HEK293 (cell line): ENCODE data around the gene OR2S2.

Experiments used
- CTCF ChIA-PET: fragments of 350-600 bp; formaldehyde crosslinking; extraction: SDS; loops from one replicate; lab custom pipeline; 2021; ENCODE audit warnings: antibody characterized with exemption; lab: Yijun Ruan, JAX
- POLR2A ChIA-PET: fragments of 300-600 bp; formaldehyde crosslinking; extraction: SDS; loops from one replicate; lab custom pipeline; 2020; ENCODE audit warnings: antibody characterized with exemption, inconsistent platforms; lab: Yijun Ruan, JAX
- H3K27ac ChIP-seq: fragments of 200-500 bp; sonication (Bioruptor generic); 2 replicates; pipeline ENCODE4 v1.5.1; 2014; ENCODE audit warnings: low read depth, low read length, control low read depth, inconsistent platforms; ENCODE audit errors: extremely low read depth
- H3K36me3 ChIP-seq, 2 experiments: fragments of 200-500 bp in 1 of 2; sonication (Bioruptor generic) in 1 of 2; 1 replicate in 1 of 2; 2 replicates in 1 of 2; pipeline ENCODE4 v1.5.1; 2014 to 2017; ENCODE audit warnings: inconsistent platforms in 2 of 2, low read length in 2 of 2; ENCODE audit not compliant: control insufficient read depth in 2 of 2, insufficient read depth in 1 of 2
- H3K4me1 ChIP-seq: fragments of 200-500 bp; sonication (Bioruptor generic); 2 replicates; pipeline ENCODE4 v1.5.1; 2014; ENCODE audit warnings: mild to moderate bottlenecking, low read length, inconsistent platforms; ENCODE audit not compliant: control insufficient read depth, insufficient read depth
- H3K4me3 ChIP-seq: 2 replicates; pipeline ENCODE4 v1.5.1; 2011; ENCODE audit warnings: low read depth, mild to moderate bottlenecking, control low read depth, low read length, moderate library complexity
- H3K9me3 ChIP-seq: fragments of 200-500 bp; sonication (Bioruptor generic); 2 replicates; pipeline ENCODE4 v1.5.1; 2014; ENCODE audit warnings: low read depth, low read length, inconsistent platforms; ENCODE audit not compliant: control insufficient read depth, insufficient read depth
- GLI2 ChIP-seq: fragments of 450-650 bp; formaldehyde crosslinking; IDR thresholded peaks from 2 replicates; pipeline ENCODE4; 2017; ENCODE audit warnings: missing biosample characterization, missing genetic modification characterization, low read depth, borderline replicate concordance
- HOXC10 ChIP-seq: sonication (generic); formaldehyde crosslinking; IDR thresholded peaks from 2 replicates; pipeline ENCODE4 v1.8.1; 2023; ENCODE audit warnings: mild to moderate bottlenecking, missing genetic modification reagents
- MYNN ChIP-seq: fragments of 450-650 bp; formaldehyde crosslinking; IDR thresholded peaks from 2 replicates; pipeline ENCODE4 v1.5.1; 2016; ENCODE audit warnings: missing biosample characterization, missing genetic modification characterization, borderline replicate concordance
- OSR2 ChIP-seq: fragments of 450-650 bp; formaldehyde crosslinking; IDR thresholded peaks from 2 replicates; pipeline ENCODE4 v1.5.1; 2016; ENCODE audit warnings: missing biosample characterization, missing genetic modification characterization
- ZBTB17 ChIP-seq: fragments of 450-650 bp; formaldehyde crosslinking; IDR thresholded peaks from 2 replicates; pipeline ENCODE4 v1.5.1; 2016; ENCODE audit warnings: missing biosample characterization, missing genetic modification characterization
- ZNF266 ChIP-seq: fragments of 450-650 bp; formaldehyde crosslinking; IDR thresholded peaks from 2 replicates; pipeline ENCODE4 v1.5.1; 2016; ENCODE audit warnings: missing biosample characterization, missing genetic modification characterization, low read depth
- ZNF335 ChIP-seq: fragments of 450-650 bp; formaldehyde crosslinking; conservative IDR thresholded peaks from 2 replicates; pipeline ENCODE4 v1.5.1; 2016; ENCODE audit warnings: missing biosample characterization, missing genetic modification characterization
- ZNF600 ChIP-seq: fragments of 450-650 bp; formaldehyde crosslinking; IDR thresholded peaks from 2 replicates; pipeline ENCODE4 v1.5.1; 2016; ENCODE audit warnings: missing biosample characterization, missing genetic modification characterization
- ZNF610 ChIP-seq: fragments of 450-650 bp; formaldehyde crosslinking; IDR thresholded peaks from 2 replicates; pipeline ENCODE4 v1.5.1; 2016; ENCODE audit warnings: missing biosample characterization, missing genetic modification characterization, borderline replicate concordance
- ZNF621 ChIP-seq: fragments of 450-650 bp; formaldehyde crosslinking; IDR thresholded peaks from 2 replicates; pipeline ENCODE4 v1.5.1; 2017; ENCODE audit warnings: missing biosample characterization, missing genetic modification characterization
- ZNF747 ChIP-seq: fragments of 450-650 bp; formaldehyde crosslinking; IDR thresholded peaks from 2 replicates; pipeline ENCODE4 v1.5.1; 2016; ENCODE audit warnings: missing biosample characterization, missing genetic modification characterization
- ZNF837 ChIP-seq: fragments of 450-650 bp; formaldehyde crosslinking; IDR thresholded peaks from 2 replicates; pipeline ENCODE4 v1.5.1; 2016; ENCODE audit warnings: missing biosample characterization, missing genetic modification characterization
- TF ChIP-seq, protein P1 (sequence below): fragments of 450-650 bp; formaldehyde crosslinking; IDR thresholded peaks from 2 replicates; pipeline ENCODE4 v1.5.1; 2017; ENCODE audit warnings: missing biosample characterization, missing genetic modification characterization
- TF ChIP-seq, protein P2 (sequence below): fragments of 450-650 bp; formaldehyde crosslinking; IDR thresholded peaks from 2 replicates; pipeline ENCODE4 v1.5.1; 2016; ENCODE audit warnings: missing biosample characterization, missing genetic modification characterization
- TF ChIP-seq, protein P3 (sequence below): fragments of 450-650 bp; formaldehyde crosslinking; IDR thresholded peaks from 2 replicates; pipeline ENCODE4 v1.5.1; 2017; ENCODE audit warnings: missing biosample characterization, missing genetic modification characterization
- TF ChIP-seq, protein P4 (sequence below): fragments of 450-650 bp; formaldehyde crosslinking; IDR thresholded peaks from 2 replicates; pipeline ENCODE4; 2016; ENCODE audit warnings: missing biosample characterization, missing genetic modification characterization

OR2S2 gene

DNA sequence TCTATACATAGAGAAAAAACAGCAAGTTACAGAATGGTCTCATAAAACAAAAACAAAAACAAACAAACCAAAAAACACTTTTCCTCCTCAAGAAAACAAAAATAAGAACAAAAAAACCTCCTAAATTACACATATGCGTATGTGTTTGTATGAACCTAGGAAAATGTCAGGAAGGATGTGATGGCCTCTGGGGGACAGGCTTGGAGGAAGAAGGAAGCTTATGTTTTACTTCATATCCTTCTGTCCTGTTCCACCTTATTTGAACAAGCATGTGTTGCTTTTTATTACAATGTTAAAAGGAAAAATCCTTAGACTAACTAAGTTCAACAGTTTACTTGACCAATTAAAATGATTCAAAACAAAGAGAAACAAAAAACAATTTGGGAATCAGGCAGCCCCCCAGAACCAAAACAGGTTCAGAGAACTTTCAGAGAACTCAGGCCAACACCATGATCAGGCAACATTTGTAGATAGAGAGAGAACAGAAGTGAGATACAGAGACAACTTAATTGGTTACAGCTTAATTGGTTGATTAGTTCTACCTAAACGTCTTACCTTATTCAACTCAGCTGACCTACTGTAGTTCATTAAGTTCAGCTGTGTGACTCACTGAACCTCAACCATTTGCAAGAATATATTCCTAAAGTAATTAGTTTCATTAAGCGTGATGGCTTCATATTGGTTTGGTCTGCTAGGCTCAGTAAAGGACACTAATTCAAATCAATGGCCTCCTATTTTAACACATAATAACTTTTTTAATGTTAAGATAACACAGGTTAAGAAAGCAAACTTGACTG lies 38.5 kb downstream of the OR2S2 start:
- no peak for TF ChIP-seq ZNF747
- no peaks in the 10 kb centered on the region for H3K9me3 ChIP-seq
- ChIA-PET CTCF (interaction anchor here (1.2 to 6.5 kb wide), 3 partner anchors 8 to 26 kb away, joined by 4 to 45 read pairs (median 6); partner anchors contain the start of gene SPAAR), POLR2A (interaction anchor here (0.7 to 0.9 kb wide), 2 partner anchors 14 to 271 kb away, joined by 3 to 4 read pairs; partner anchors contain the start of gene HRCT1)
- no peak overlapping the region for H3K4me3 ChIP-seq
- no peaks in the 10 kb centered on the region for H3K4me1 ChIP-seq
- no peaks in the 10 kb centered on the region for H3K36me3 ChIP-seq
- no peak overlapping the region for H3K27ac ChIP-seq

DNA sequence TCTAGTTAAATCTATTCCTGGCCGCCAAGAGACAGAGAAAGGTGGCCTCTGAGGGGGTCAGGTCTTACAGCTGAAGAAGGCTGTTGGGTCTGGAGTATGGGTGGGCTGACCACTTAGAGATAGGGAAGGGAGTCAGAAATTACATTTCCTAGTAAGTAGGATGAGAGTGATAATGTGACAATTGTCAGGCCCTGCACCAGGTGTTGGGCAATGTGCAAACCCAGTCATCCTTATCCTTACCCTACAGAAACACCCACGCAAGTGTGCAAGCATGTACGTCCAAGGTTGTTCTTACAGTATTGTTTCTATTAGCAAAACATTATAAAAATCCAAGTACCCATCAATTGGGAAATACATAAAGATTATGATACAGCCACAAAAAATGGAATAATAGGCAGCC lies 39.2 kb downstream of the OR2S2 start:
- no peaks in the 10 kb centered on the region for H3K9me3 ChIP-seq
- ChIA-PET CTCF (interaction anchor here (1.2 to 6.5 kb wide), 3 partner anchors 8 to 27 kb away, joined by 4 to 45 read pairs (median 6); partner anchors contain the start of gene SPAAR), POLR2A (no interaction called here)
- no peak overlapping the region for H3K4me3 ChIP-seq
- H3K36me3 ChIP-seq: no peaks in the 10 kb centered on the region
- TF ChIP-seq, protein P1, sequence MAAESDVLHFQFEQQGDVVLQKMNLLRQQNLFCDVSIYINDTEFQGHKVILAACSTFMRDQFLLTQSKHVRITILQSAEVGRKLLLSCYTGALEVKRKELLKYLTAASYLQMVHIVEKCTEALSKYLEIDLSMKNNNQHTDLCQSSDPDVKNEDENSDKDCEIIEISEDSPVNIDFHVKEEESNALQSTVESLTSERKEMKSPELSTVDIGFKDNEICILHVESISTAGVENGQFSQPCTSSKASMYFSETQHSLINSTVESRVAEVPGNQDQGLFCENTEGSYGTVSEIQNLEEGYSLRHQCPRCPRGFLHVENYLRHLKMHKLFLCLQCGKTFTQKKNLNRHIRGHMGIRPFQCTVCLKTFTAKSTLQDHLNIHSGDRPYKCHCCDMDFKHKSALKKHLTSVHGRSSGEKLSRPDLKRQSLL (tag by site-specific recombination): no peak
- TF ChIP-seq MYNN (tag by site-specific recombination) (no peak), ZNF621 (tag by site-specific recombination) (no peak), ZNF837 (tag by site-specific recombination) (no peak), HOXC10 (CRISPR knock-in tag) (no peak), OSR2 (no peak), ZNF335 (no peak), ZNF266 (tag by site-specific recombination) (no peak), ZNF600 (tag by site-specific recombination) (no peak), GLI2 (tag by site-specific recombination) (no peak), ZBTB17 (tag by site-specific recombination) (no peak), ZNF610 (tag by site-specific recombination) (no peak)
- TF ChIP-seq, protein P2, sequence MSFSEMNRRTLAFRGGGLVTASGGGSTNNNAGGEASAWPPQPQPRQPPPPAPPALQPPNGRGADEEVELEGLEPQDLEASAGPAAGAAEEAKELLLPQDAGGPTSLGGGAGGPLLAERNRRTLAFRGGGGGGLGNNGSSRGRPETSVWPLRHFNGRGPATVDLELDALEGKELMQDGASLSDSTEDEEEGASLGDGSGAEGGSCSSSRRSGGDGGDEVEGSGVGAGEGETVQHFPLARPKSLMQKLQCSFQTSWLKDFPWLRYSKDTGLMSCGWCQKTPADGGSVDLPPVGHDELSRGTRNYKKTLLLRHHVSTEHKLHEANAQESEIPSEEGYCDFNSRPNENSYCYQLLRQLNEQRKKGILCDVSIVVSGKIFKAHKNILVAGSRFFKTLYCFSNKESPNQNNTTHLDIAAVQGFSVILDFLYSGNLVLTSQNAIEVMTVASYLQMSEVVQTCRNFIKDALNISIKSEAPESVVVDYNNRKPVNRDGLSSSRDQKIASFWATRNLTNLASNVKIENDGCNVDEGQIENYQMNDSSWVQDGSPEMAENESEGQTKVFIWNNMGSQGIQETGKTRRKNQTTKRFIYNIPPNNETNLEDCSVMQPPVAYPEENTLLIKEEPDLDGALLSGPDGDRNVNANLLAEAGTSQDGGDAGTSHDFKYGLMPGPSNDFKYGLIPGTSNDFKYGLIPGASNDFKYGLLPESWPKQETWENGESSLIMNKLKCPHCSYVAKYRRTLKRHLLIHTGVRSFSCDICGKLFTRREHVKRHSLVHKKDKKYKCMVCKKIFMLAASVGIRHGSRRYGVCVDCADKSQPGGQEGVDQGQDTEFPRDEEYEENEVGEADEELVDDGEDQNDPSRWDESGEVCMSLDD (tag by site-specific recombination): no peak
- TF ChIP-seq, protein P3, sequence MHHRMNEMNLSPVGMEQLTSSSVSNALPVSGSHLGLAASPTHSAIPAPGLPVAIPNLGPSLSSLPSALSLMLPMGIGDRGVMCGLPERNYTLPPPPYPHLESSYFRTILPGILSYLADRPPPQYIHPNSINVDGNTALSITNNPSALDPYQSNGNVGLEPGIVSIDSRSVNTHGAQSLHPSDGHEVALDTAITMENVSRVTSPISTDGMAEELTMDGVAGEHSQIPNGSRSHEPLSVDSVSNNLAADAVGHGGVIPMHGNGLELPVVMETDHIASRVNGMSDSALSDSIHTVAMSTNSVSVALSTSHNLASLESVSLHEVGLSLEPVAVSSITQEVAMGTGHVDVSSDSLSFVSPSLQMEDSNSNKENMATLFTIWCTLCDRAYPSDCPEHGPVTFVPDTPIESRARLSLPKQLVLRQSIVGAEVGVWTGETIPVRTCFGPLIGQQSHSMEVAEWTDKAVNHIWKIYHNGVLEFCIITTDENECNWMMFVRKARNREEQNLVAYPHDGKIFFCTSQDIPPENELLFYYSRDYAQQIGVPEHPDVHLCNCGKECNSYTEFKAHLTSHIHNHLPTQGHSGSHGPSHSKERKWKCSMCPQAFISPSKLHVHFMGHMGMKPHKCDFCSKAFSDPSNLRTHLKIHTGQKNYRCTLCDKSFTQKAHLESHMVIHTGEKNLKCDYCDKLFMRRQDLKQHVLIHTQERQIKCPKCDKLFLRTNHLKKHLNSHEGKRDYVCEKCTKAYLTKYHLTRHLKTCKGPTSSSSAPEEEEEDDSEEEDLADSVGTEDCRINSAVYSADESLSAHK (tag by site-specific recombination): no peak
- TF ChIP-seq, protein P4, sequence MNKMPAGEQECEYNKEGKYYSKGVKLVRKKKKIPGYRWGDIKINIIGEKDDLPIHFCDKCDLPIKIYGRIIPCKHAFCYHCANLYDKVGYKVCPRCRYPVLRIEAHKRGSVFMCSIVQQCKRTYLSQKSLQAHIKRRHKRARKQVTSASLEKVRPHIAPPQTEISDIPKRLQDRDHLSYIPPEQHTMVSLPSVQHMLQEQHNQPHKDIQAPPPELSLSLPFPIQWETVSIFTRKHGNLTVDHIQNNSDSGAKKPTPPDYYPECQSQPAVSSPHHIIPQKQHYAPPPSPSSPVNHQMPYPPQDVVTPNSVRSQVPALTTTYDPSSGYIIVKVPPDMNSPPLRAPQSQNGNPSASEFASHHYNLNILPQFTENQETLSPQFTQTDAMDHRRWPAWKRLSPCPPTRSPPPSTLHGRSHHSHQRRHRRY: no peak
- TF ChIP-seq, all 188 proteins: peak for 0
- Histone ChIP-seq H3K4me1 (no peaks in the 10 kb centered on the region), H3K27ac (no peak overlapping the region)
